Measurements from ENCODE around the gene MINDY3. TPM values are rescaled to one million over a fixed set of nuclear protein-coding genes. Genes with fewer than 3 reads are reported as not detected.

Gene MINDY3
- total and polyA plus RNA-seq, 10 donors: 16.1 to 35.0 (median 30.0) TPM

DNA sequence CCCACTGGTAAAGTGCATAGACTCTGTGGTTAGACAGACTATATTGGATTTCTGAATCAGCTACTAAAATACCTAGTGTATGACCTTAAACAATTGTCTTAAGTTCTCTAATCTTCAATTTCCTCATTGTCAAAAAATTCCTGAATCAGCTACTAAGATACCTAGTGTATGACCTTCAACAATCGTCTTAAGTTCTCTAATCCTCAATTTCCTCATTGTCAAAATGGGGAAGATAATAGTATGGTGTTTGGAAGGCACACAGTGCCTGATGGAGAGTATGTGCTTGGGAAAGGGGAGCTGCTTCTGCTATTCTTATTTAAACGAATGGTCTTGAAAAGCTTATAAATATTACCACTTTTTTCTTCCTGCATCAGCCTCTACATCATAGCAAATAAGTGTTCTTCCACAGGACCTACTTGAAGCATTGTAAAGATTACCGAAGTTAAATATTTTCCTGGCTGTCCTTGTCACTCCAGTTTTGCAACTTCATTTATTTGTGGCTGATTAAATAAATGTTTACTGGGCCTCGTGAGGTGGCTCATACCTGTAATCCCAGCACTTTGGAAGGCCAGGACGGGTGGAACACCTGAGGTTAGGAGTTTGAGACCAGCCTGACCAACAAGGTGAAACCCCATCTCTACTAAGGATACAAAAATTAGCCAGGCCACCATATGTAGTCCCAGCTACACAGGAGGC is 76.2 kb downstream of the MINDY3 start:
- TF ChIP-seq POLR2A (IDR thresholded peaks at IDR 0.05): no peak
- no peak for TF ChIP-seq POLR2AphosphoS5 (IDR thresholded peaks at IDR 0.05)
- TF ChIP-seq CTCF (IDR thresholded peaks at IDR 0.05 in 8 of 11, conservative IDR thresholded peaks at IDR 0.05 in 3 of 11): no peak
- H3K27me3 ChIP-seq (replicated peaks in 1 of 7): no peaks in the 10 kb centered on the region
- DNase-seq: no peak
- H3K36me3 ChIP-seq: peaks cover 4 to 100% (median 62%) of the 10 kb centered on the region in 6 donors
- no peak overlapping the region for H3K27ac ChIP-seq
- H3K4me3 ChIP-seq: no peak overlapping the region
- 81 to 92% (median 84%) methylated on average over 5 of the region's 5 CpGs for WGBS, 5 donors
- intact Hi-C loops (cut with DNase I; ENCODE audit: low total_unique reads): no loop called here
- no peaks in the 10 kb centered on the region for H3K9me3 ChIP-seq
- no peaks in the 10 kb centered on the region for H3K4me1 ChIP-seq

DNA sequence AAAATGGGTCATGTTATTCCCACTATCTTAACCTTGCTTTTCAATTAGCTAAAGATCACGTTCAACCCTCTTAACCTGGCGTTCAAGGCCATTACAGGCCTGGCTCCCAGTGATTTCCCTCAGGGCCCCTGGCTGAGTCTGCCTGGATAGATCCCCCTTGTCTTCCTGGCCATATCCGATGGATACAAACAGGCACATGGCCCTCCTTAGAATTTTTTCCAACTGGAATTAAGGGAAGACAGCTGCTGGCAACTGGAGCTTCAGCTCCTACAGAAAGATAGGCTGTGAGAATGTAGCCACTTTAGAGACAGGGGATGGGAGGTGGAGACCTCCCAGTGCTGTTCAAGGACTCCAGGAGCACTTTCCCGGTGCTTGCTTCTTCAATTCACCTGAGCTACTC is 77.5 kb downstream of the MINDY3 start:
- intact Hi-C loops (cut with DNase I; ENCODE audit: low total_unique reads): no loop called here
- no peaks in the 10 kb centered on the region for H3K27me3 ChIP-seq (replicated peaks in 1 of 7)
- no peaks in the 10 kb centered on the region for H3K4me1 ChIP-seq
- no peak for DNase-seq
- H3K36me3 ChIP-seq: peaks cover 4 to 100% (median 65%) of the 10 kb centered on the region in 6 donors
- 83 to 95% (median 86%) methylated on average over 4 of the region's 4 CpGs for WGBS, 5 donors
- TF ChIP-seq POLR2A (IDR thresholded peaks at IDR 0.05): no peak
- no peak for TF ChIP-seq CTCF (IDR thresholded peaks at IDR 0.05 in 8 of 11, conservative IDR thresholded peaks at IDR 0.05 in 3 of 11)
- TF ChIP-seq POLR2AphosphoS5 (IDR thresholded peaks at IDR 0.05): no peak
- no peak overlapping the region for H3K27ac ChIP-seq
- H3K4me3 ChIP-seq: no peak overlapping the region
- H3K9me3 ChIP-seq: peaks cover 0 to 1% (median 0%) of the 10 kb centered on the region in 8 donors

DNA sequence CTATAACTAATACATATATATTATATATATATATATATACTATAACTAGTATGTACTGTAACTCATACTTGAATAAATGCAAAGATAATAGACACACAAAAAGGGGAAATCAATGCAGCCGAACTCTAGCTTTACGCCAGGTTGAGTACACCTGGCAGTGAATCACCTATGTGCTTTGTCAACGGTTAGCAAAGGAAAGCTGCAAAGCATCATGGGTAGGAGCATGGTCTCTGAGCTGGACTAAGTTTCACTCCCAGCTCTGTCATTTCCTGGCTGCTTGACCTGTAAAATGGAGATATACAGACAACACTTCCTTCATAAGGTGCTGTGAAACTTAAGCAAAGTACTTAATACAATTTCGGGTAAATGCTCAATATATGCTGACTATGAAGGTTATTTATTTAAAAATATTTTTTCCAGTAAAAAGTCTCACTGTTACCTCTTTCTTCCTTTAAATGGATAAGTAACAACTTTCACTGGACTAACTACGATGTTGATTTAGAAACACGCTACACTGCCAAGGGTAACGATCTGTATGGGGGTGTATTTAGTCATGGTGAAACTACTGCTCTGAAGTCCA is 78.8 kb downstream of the MINDY3 start:
- TF ChIP-seq POLR2A (IDR thresholded peaks at IDR 0.05): no peak
- TF ChIP-seq POLR2AphosphoS5 (IDR thresholded peaks at IDR 0.05): no peak
- TF ChIP-seq CTCF (IDR thresholded peaks at IDR 0.05 in 8 of 11, conservative IDR thresholded peaks at IDR 0.05 in 3 of 11): no peak
- WGBS, 5 donors: 91 to 97% (median 94%) methylated on average over 7 of the region's 7 CpGs
- Histone ChIP-seq H3K36me3 (peaks cover 0 to 99% (median 63%) of the 10 kb centered on the region in 6 donors), H3K4me1 (no peaks in the 10 kb centered on the region), H3K9me3 (peaks cover 0 to 15% (median 8%) of the 10 kb centered on the region in 8 donors), H3K4me3 (no peak overlapping the region), H3K27ac (no peak overlapping the region), H3K27me3 (replicated peaks in 1 of 7) (no peaks in the 10 kb centered on the region)
- no peak for DNase-seq
- intact Hi-C loops (cut with DNase I; ENCODE audit: low total_unique reads): no loop called here

DNA sequence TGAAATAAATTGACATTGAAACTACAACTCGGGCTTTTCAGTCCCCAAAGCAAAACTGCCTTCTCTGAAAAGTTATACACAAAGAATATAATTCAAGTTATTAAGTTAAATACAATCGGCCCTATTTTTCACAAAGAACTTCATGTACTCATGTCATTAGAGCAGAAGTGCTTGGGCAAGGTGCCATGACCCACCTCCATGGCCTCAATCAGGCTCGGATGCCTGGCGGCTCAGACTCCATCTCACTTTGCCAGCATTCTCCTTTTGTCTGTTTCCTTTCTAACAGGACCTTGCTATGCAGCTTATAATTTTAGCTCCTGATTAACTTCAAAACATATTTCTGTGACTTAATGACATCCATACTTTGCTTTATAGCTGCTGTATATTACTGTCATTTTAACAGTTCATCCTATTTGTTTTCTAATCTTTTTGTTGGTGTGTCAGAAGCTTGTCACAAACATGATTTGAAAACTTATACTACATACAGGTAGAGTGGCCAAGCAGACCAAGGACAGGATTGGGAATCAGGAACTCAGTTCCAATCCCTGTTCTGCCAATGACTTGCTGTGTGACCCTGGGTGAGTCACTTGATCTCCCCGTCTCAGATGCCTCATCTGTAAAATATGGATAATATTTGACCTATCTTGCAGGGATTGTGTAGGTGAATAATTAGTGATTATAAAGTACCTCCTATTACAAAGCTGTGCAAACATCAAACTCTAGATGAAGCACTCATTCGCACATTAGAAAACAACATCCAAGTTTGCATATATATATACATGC is 79.8 kb downstream of the MINDY3 start:
- intact Hi-C loops (cut with DNase I; ENCODE audit: low total_unique reads): no loop called here
- H3K4me3 ChIP-seq: no peak overlapping the region

More for the DNA sequence above, 79.8 kb downstream of the MINDY3 start:
- no peak for DNase-seq
- H3K27ac ChIP-seq: no peak overlapping the region
- H3K9me3 ChIP-seq: peaks cover 0 to 23% (median 11%) of the 10 kb centered on the region in 8 donors
- H3K4me1 ChIP-seq: no peaks in the 10 kb centered on the region
- WGBS, 5 donors: 74 to 93% (median 87%) methylated on average over 6 of the region's 6 CpGs
- peaks cover 0 to 99% (median 55%) of the 10 kb centered on the region in 6 donors for H3K36me3 ChIP-seq
- peak in 1 of 3 donors; percentile 11 for TF ChIP-seq POLR2AphosphoS5 (IDR thresholded peaks at IDR 0.05)
- no peak for TF ChIP-seq CTCF (IDR thresholded peaks at IDR 0.05 in 8 of 11, conservative IDR thresholded peaks at IDR 0.05 in 3 of 11)
- no peaks in the 10 kb centered on the region for H3K27me3 ChIP-seq (replicated peaks in 1 of 7)

Measured in spleen (tissue), 11 donors.